GM18951 (cell line): ENCODE results near the gene CMTM4.

Experiments used
- POLR2A ChIP-seq: IDR thresholded peaks from 4 replicates; pipeline ENCODE4 v1.6.1; 2011; ENCODE audit warnings: mild to moderate bottlenecking; ENCODE audit not compliant: insufficient read length, insufficient read depth; ENCODE audit errors: extremely low read depth
- in situ Hi-C: fragments of 300-500 bp; cut with MboI; formaldehyde crosslinking; loops from one replicate; pipeline ENCODE4 v1.12.0; 2022; ENCODE audit warnings: low sequenced_read_pairs, mixed read lengths, inconsistent platforms; ENCODE audit not compliant: unreplicated experiment

CMTM4 gene

GRCh38 chr16:66590322-66590721 is 106.2 kb downstream of the CMTM4 start:
- no peak for TF ChIP-seq POLR2A
- in situ Hi-C loops, result loop anchor here (10.0 kb wide), 1 partner anchor 176 kb away; no protein-coding TSS in a partner anchor

GRCh38 chr16:66588981-66589713 is 107.4 kb downstream of the CMTM4 start:
- in situ Hi-C loops, result no loop called here
- no peak for TF ChIP-seq POLR2A

DNA sequence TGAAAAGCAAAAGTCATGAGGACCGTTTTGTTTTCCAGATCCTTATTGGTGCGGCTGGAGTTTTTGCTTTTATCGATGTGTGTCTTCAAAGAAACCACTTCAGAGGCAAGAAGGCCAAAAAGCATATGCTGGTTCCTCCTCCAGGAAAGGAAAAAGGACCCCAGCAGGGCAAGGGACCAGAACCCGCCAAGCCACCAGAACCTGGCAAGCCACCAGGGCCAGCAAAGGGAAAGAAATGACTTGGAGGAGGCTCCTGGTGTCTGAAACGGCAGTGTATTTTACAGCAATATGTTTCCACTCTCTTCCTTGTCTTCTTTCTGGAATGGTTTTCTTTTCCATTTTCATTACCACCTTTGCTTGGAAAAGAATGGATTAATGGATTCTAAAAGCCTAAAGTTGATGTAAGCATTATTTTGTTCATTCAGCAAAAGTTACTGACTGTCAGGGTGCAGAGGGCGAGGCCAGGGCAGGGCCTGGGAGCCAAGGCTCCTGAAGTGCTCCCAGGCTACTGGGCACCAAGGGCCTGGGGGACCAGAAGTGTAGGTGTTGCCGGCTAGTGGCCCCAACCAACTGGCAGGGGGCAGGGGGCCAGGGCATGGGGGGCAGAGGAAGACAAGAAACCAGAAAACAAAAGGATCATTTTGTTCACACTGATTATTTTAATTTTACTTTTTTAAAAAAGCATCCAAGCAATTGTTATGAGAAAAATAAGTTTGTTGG is 108.5 kb downstream of the CMTM4 start:
- no peak for TF ChIP-seq POLR2A
- in situ Hi-C loops, result no loop called here

DNA sequence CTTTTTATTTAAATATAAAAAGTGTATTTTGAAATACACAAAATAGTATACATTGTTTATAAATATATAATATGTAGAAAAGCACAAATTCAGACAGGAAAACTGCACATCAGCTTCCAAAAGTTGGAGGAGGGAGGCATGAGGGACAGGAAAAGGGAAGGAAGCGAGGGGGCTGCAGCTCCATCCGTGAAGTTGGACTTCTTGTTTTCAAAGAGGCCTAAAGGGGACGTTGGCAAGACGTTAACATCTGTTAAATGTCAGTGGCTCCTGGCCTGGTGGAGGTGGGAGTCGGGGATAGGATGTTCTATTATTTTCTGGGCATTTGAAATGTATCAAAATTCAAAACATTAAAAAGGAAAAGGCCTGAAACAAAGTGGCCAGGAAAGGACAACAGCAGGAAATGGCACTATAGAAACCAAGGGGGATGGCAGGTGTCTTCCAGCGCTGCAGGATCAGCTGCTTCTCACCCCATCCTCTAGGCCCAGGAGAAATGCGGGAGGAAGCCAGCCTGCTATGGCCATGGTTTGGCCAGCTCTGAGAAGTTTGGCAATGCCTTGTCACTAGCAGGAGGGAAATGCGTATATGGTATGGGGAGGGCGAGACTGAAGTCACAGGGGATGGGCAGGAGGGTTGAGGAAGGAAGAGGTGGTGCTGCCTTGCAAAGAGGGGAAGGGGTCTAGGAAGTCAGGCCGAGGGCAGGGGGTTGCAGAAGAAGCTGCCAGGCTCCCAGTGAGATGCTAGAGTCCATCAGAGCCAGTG is 110.9 kb downstream of the CMTM4 start:
- TF ChIP-seq POLR2A, result no peak
- in situ Hi-C loops, result no loop called here

DNA sequence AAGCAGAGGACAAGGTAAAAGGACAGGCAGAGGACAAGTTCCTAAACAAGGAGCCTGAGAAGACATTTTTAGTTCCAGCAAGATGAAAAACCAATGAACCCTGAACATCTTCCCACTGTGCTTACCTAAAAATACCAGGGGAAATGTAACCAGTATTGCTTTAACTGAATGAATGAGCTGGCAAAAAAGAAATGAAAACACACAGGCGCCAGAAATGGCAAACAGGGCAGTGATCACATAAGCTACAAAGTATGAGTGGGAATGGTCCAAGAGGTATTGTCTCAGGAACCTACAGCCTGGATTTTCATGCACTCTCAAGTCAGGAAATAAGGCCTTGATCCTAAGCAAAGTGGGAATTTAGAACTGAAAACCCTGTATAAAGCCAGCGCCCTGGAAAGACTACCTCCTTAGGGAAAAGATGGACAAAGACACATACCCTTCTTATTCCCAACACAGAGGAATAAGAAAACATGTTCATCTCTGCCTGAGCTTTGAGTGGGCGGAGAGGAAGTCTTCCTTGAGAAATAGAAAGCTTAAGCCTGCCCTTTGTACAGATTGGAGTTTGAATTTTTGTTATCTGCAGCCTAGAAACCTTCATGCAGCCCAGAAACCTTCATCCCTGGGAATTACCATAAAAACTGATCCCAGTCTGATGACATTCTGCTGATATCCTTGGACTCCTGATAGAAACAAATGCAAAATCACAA is 115.1 kb downstream of the CMTM4 start:
- in situ Hi-C loops, result no loop called here
- no peak for TF ChIP-seq POLR2A

- no peak for TF ChIP-seq POLR2A
- in situ Hi-C loops, result no loop called here
Observed at GRCh38 chr16:66580605-66581209, 115.8 kb downstream of the CMTM4 start.

DNA sequence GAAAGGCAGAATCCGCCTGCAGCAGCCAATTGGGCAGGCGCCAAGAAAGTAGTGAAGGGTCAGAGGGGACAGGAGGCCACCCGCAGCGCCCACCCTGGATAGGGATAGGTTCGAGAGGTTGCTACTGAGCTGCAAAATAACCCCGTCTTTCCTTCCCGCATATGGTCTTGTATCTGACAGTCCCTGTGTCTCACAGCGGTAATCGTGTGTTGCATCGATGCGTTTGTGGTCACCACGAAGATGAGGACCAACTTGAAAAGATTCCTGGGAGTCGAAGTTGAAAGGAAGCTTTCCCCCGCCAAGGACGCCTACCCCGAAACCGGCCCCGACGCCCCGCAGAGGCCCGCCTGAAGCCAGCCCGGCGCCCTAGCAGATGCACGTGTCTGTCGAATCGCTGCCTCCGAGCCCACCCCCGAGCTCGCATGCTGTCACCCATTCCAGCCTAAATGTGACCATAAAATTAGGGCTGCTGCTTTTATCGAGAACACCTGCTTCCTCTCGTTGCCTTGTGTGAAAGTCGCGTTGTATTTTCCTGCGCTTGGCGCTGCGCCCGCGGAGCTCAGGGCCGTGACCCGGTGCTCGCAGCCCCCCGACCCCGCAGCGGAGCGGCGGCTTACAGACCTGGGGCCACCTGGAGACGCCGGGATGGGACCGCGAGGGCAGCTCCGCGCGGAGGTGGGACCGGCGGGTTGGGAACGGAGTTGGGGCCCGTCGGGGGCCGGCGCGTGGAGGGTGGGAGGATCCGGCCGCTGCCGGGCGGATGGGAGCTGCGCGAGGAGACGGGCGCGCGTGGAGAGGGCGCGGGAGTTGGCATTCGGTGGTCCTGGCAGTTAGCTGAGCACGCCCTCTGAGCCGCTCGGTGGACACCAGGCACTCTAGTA is 117.7 kb downstream of the CMTM4 start, which contains the start of gene CMTM2:
CMTM2 (plus strand) TSS at position 813 of the 881 bp plus-strand sequence. CDS start 145 bp downstream, outside the sequence.
- no peak for TF ChIP-seq POLR2A
- in situ Hi-C loops, result no loop called here

- in situ Hi-C loops, result no loop called here
- TF ChIP-seq POLR2A, result no peak
Observed at GRCh38 chr16:66576296-66576695, 120.2 kb downstream of the CMTM4 start.

DNA sequence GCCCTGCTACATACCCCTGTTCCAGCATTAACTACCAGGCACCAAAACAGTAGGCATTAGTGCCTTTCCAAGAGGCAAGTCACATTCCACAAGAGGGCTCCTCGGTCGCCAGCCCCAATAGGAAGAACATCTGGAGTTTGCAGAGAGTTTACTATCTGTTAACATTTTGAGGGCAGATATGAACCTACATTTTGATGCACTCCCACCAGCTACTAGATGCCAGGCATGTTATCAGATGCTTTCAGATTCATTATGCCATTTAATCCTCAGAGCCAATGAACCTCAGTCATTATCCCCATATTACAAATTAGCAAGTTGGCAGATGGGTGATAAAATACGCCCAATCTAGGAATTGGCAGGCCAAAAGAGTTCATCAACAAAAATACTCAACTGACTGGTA is 121.5 kb downstream of the CMTM4 start:
- no peak for TF ChIP-seq POLR2A
- in situ Hi-C loops, result no loop called here

DNA sequence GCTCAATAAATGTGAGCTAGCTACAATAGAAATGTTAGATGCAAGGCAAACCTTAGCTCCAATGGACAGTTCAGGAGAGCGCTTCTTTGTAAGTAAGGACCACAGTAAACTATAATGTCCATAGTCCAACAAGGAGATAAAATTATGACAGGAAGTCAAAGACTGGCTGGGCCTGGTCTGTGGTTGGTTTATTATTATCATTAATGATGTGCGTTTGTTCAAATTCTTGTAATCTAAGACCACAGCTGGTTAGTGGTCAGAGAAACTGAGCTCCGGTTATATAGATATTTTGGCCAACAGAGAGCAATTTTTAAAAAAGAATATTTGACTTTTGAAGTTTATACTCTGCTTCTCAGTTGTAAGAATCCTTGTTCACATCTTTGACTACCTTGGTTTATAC is 122.0 kb downstream of the CMTM4 start:
- in situ Hi-C loops, result no loop called here
- TF ChIP-seq POLR2A, result no peak

DNA sequence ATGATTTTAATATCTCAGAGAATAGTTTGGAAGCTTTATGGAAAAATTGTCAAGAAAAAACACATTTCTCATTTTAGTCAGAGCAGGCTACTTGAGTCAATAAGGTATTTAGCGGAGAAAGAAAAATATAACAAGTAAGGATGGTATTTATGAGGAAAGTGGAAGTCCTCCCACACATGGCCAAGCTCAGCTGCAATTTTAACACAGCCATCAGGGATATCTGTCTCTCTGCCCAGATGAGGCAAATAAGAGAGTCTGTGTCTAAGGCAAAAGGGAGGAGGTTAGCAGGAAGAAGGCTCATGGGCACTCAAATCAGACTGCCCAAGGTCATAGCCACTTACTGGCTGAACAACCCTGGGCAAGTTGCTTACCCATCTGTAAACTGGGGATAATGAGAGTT is 122.5 kb downstream of the CMTM4 start:
- in situ Hi-C loops, result no loop called here
- TF ChIP-seq POLR2A, result no peak

DNA sequence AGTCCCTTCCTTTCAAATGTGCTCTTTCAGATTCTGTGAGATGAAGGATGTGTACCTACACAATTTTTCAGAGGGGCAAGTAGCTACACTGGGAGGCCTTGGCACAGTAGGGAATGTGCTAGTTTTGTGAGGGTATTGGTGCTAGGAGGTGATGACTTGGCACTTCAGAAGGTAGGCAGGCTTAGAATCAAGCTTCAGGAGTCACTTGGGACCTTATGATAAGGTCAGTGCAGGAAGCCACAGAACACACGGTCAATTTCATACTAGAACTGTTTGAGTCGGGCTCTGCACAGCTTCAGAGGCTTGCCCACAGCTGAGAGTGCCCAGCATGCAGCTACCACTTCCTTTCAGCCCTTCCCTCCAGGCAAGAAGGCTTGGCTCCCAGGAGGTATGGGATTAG is 124.2 kb downstream of the CMTM4 start:
- in situ Hi-C loops, result no loop called here
- no peak for TF ChIP-seq POLR2A
